ENCODE measurements around the gene C1orf21. TPM values are rescaled to one million over a fixed set of nuclear protein-coding genes. Genes with fewer than 3 reads are reported as not detected.
"Not testable (repeated sequence)": the region's sequence is repeated elsewhere in the genome, so short reads cannot be mapped to it uniquely, and the experiment has no call there.

The C1orf21 gene, protein sequence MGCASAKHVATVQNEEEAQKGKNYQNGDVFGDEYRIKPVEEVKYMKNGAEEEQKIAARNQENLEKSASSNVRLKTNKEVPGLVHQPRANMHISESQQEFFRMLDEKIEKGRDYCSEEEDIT
- total RNA-seq (under 1 TPM; 0.60 to 0.62 TPM), polyA plus RNA-seq (10 to 100 TPM in 1 of 3 donors, under 1 TPM in 2; 0.84 to 30.9 (median 0.87) TPM), total RNA-seq (0 to 1.3 (median 0.52) reads per million in 6 experiments)

GRCh38 chr1:184386312-184387068 lies at the start of gene C1orf21:
TSS of gene C1orf21 (plus strand) at chr1:184387029. CDS start at chr1:184477510, 90,481 bp downstream.
- H3K4me3 Mint-ChIP-seq, result peak within 1 kb of the TSS; percentile 76 to 93 (median 86)
- H3K27me3 Mint-ChIP-seq, result peaks cover 30 to 74% (median 49%) of the 10 kb centered on the region in 5 donors
- ATAC-seq (peak; percentile 67 to 88), DNase-seq (peak; percentile 27 to 63 (median 48))
- H3K9me3 Mint-ChIP-seq, result no peaks in the 10 kb centered on the region
- peak within 1 kb of the TSS in 7 of 10 donors; percentile 1 to 92 (median 34) for H3K27ac Mint-ChIP-seq
- peaks cover 13 to 25% (median 20%) of the 10 kb centered on the region in 4 donors for H3K4me1 Mint-ChIP-seq
- POLR2A ChIA-PET, result no interaction called here
- peaks cover 0 to 4% (median 2%) of the 10 kb centered on the region in 3 donors for H3K36me3 Mint-ChIP-seq

DNA sequence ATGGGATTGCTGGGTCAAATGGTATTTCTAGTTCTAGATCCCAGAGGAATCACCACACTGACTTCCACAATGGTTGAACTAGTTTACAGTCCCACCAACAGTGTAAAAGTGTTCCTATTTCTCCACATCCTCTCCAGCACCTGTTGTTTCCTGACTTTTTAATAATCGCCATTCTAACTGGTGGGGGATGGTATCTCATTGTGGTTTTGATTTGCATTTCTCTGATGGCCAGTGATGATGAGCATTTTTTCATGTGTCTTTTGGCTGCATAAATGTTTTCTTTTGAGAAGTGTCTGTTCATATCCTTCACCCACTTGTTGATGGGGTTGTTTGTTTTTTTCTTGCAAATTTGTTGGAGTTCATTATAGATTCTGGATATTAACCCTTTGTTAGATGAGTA lies 49.0 kb upstream of the C1orf21 start:
- H3K36me3 Mint-ChIP-seq, H3K4me3 Mint-ChIP-seq, H3K27ac Mint-ChIP-seq, ATAC-seq, DNase-seq, POLR2A ChIA-PET, H3K9me3 Mint-ChIP-seq, H3K4me1 Mint-ChIP-seq: not testable (repeated sequence)
- H3K27me3 Mint-ChIP-seq, result peaks cover 0 to 24% (median 0%) of the 10 kb centered on the region in 5 donors

- H3K27me3 Mint-ChIP-seq, result peaks cover 2 to 19% (median 7%) of the 10 kb centered on the region in 5 donors
- DNase-seq (no peak), ATAC-seq (no peak)
- POLR2A ChIA-PET, result interaction anchor here (0.6 kb wide), 1 partner anchor 14 kb away, joined by 5 read pairs; no protein-coding TSS in a partner anchor
- H3K36me3 Mint-ChIP-seq, result peaks cover 0 to 11% (median 2%) of the 10 kb centered on the region in 3 donors
- no peaks in the 10 kb centered on the region for H3K4me1 Mint-ChIP-seq
- H3K4me3 Mint-ChIP-seq, result no peak overlapping the region
- H3K9me3 Mint-ChIP-seq, result peaks cover 0 to 11% (median 5%) of the 10 kb centered on the region in 9 donors
- no peak overlapping the region for H3K27ac Mint-ChIP-seq
Measured at GRCh38 chr1:184340984-184341383, 45.8 kb upstream of the C1orf21 start.

DNA sequence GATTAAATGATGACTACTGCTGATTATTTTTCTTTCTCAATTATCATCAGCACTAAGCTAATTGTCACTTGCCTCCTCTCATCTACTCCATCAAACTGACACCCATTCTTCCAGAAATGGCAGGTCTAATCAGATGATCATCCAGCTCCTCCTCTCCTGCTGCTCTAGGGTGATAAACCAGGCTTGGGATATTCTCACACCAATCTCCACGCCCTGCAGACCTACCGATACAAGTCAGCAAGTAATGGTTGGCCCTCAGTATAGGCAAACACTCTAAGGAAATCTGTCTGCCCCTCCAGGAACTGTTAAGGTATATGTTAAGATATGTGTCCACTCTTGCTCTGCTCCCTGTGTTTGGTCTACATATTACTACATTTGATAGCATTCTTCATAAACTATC lies 36.3 kb upstream of the C1orf21 start:
- Mint-ChIP-seq H3K27ac (no peak overlapping the region), H3K9me3 (peaks cover 0 to under 1% (median 0%) of the 10 kb centered on the region in 9 donors), H3K4me1 (no peaks in the 10 kb centered on the region), H3K36me3 (no peaks in the 10 kb centered on the region), H3K27me3 (peaks cover 9 to 18% (median 11%) of the 10 kb centered on the region in 5 donors), H3K4me3 (no peak overlapping the region)
- DNase-seq, result no peak
- no peak for ATAC-seq
- POLR2A ChIA-PET, result no interaction called here

DNA sequence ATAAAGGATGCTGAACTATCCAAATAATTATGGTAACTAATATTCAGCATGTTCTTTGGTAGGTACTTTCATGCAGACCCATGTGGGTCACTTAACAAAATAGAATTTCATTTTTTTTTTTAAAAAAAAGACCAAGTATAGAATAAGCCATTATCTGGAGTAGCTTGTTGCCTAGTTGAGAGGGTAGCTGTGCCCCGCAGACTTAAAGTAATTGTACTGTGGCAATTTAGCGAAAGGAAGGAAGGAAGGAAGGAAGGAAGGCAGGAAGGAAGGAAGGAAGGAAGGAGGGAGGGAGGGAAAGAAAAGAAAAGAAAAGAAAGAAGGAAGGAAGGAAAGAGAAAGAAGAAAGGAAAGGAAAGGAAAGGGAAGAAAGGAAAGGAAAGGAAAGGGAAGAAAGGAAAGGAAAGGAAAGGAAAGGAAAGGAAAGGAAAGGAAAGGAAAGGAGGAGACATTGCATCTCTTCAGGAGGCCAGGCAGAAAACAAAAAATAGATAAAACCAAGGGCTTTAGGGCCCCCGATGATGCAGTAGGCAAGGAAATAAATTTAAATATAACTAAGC lies 35.3 kb upstream of the C1orf21 start:
- no peak for DNase-seq
- H3K27me3 Mint-ChIP-seq, result peaks cover 8 to 18% (median 11%) of the 10 kb centered on the region in 5 donors
- no peak overlapping the region for H3K4me3 Mint-ChIP-seq
- H3K36me3 Mint-ChIP-seq, result no peaks in the 10 kb centered on the region
- no peaks in the 10 kb centered on the region for H3K4me1 Mint-ChIP-seq
- no peaks in the 10 kb centered on the region for H3K9me3 Mint-ChIP-seq
- no peak for ATAC-seq
- POLR2A ChIA-PET, result no interaction called here
- no peak overlapping the region for H3K27ac Mint-ChIP-seq

- no peak for DNase-seq
- H3K4me1 Mint-ChIP-seq, result no peaks in the 10 kb centered on the region
- no peak overlapping the region for H3K27ac Mint-ChIP-seq
- no peaks in the 10 kb centered on the region for H3K36me3 Mint-ChIP-seq
- no peaks in the 10 kb centered on the region for H3K9me3 Mint-ChIP-seq
- peaks cover 10 to 19% (median 11%) of the 10 kb centered on the region in 5 donors for H3K27me3 Mint-ChIP-seq
- no peak for ATAC-seq
- POLR2A ChIA-PET, result no interaction called here
- H3K4me3 Mint-ChIP-seq, result no peak overlapping the region
Measured at GRCh38 chr1:184352776-184353175, 34.1 kb upstream of the C1orf21 start.

GRCh38 chr1:184354719-184355118 lies 32.1 kb upstream of the C1orf21 start:
- Mint-ChIP-seq H3K4me1 (no peaks in the 10 kb centered on the region), H3K4me3 (no peak overlapping the region), H3K36me3 (no peaks in the 10 kb centered on the region), H3K27me3 (peaks cover 10 to 19% (median 11%) of the 10 kb centered on the region in 5 donors), H3K9me3 (no peaks in the 10 kb centered on the region), H3K27ac (no peak overlapping the region)
- POLR2A ChIA-PET, result interaction anchor here (0.7 kb wide), 1 partner anchor 14 kb away, joined by 5 read pairs; no protein-coding TSS in a partner anchor
- DNase-seq (no peak), ATAC-seq (no peak)

- no peaks in the 10 kb centered on the region for H3K9me3 Mint-ChIP-seq
- no peak overlapping the region for H3K4me3 Mint-ChIP-seq
- H3K27ac Mint-ChIP-seq, result no peak overlapping the region
- peaks cover 8 to 17% (median 16%) of the 10 kb centered on the region in 5 donors for H3K27me3 Mint-ChIP-seq
- DNase-seq (no peak), ATAC-seq (no peak)
- H3K4me1 Mint-ChIP-seq, result no peaks in the 10 kb centered on the region
- H3K36me3 Mint-ChIP-seq, result no peaks in the 10 kb centered on the region
- POLR2A ChIA-PET, result no interaction called here
Measured at GRCh38 chr1:184356891-184357290, 29.9 kb upstream of the C1orf21 start.

DNA sequence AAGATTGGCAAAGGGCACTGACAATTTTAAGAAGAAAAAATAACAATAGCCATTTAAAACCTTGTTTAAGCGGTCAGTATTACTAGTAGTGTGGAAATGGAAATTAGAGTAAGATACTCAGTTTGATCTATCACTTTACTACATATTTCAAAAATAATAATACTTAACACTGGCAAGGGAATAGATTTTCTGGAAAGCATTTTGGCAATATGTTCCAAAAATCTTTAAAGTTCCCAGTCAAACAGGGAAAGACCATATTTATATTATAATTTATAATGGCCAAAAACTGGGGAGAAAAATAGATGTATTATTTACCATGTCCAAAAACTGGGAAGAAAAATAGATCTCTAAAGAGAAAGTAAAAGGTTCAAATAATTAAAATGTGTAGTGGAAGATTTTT lies 28.6 kb upstream of the C1orf21 start:
- H3K27me3 Mint-ChIP-seq, result peaks cover 7 to 16% (median 8%) of the 10 kb centered on the region in 5 donors
- H3K27ac Mint-ChIP-seq, result no peak overlapping the region
- no peaks in the 10 kb centered on the region for H3K36me3 Mint-ChIP-seq
- ATAC-seq (no peak), DNase-seq (no peak)
- no peak overlapping the region for H3K4me3 Mint-ChIP-seq
- H3K4me1 Mint-ChIP-seq, result no peaks in the 10 kb centered on the region
- no peaks in the 10 kb centered on the region for H3K9me3 Mint-ChIP-seq
- POLR2A ChIA-PET, result no interaction called here

GRCh38 chr1:184359909-184360308 lies 26.9 kb upstream of the C1orf21 start:
- ATAC-seq (no peak), DNase-seq (no peak)
- H3K27me3 Mint-ChIP-seq, result peaks cover 4 to 20% (median 10%) of the 10 kb centered on the region in 5 donors
- no peaks in the 10 kb centered on the region for H3K36me3 Mint-ChIP-seq
- H3K4me1 Mint-ChIP-seq, result no peaks in the 10 kb centered on the region
- POLR2A ChIA-PET, result no interaction called here
- H3K9me3 Mint-ChIP-seq, result no peaks in the 10 kb centered on the region
- no peak overlapping the region for H3K4me3 Mint-ChIP-seq
- no peak overlapping the region for H3K27ac Mint-ChIP-seq

- Mint-ChIP-seq H3K4me1 (no peaks in the 10 kb centered on the region), H3K9me3 (no peaks in the 10 kb centered on the region), H3K27ac (no peak overlapping the region), H3K36me3 (no peaks in the 10 kb centered on the region), H3K4me3 (no peak overlapping the region), H3K27me3 (peaks cover 0 to 11% (median 3%) of the 10 kb centered on the region in 5 donors)
- DNase-seq (no peak), ATAC-seq (no peak)
- POLR2A ChIA-PET, result no interaction called here
Measured at GRCh38 chr1:184362876-184363275, 24.0 kb upstream of the C1orf21 start.

DNA sequence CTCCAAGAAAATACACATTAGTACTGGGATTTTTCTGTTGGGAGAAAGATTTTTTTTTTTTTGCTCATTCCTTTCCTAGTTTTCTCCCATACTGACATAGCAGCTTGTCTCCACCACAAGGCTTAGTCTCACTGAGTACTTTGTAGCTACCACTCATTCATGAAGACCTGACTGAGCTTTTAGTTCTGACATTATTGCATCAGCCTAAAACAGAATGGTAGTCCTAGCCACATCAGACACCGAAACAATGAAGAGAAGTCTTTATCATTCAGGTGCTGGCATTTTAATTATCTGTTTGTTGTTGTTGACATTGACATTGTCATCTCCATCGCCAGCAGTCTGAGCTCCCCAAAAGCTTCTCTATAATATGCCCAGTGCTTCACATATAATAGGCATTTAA lies 21.1 kb upstream of the C1orf21 start:
- Mint-ChIP-seq H3K4me3 (no peak overlapping the region), H3K36me3 (no peaks in the 10 kb centered on the region), H3K27me3 (peaks cover 4 to 11% (median 10%) of the 10 kb centered on the region in 5 donors), H3K9me3 (no peaks in the 10 kb centered on the region), H3K4me1 (no peaks in the 10 kb centered on the region), H3K27ac (no peak overlapping the region)
- DNase-seq, result no peak
- POLR2A ChIA-PET, result no interaction called here
- ATAC-seq, result no peak

DNA sequence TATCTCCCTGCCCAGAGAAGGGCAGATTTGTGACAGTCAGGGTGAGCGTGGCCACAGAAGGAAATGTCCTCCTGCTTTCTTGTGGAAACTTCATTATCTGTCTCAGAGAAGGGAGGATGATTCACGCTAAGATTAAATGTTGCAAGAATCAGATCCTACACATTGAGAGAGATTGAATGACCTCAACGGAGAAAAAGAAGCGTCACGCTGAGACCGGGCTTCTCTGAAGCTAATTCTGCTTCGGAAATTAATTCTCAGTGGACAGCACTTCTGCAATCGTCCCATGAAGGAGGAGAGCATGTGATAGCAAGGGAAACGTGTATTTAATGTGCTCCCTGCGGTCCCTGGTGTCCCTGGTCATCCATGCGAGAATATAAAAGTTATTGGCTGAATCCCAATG lies 19.8 kb upstream of the C1orf21 start:
- Mint-ChIP-seq H3K36me3 (no peaks in the 10 kb centered on the region), H3K4me3 (no peak overlapping the region), H3K27me3 (peaks cover 4 to 15% (median 10%) of the 10 kb centered on the region in 5 donors), H3K9me3 (no peaks in the 10 kb centered on the region), H3K27ac (no peak overlapping the region), H3K4me1 (no peaks in the 10 kb centered on the region)
- POLR2A ChIA-PET, result no interaction called here
- DNase-seq (no peak), ATAC-seq (no peak)
